GM21423 (cell line): ENCODE measurements around the gene VIPR2.
"Not testable (repeated sequence)": the region's sequence is repeated elsewhere in the genome, so short reads cannot be mapped to it uniquely, and the experiment has no call there.

Experiments used
- ATAC-seq: cut with Tn5 transposase; IDR thresholded peaks from one replicate; pipeline ENCODE4 v1.9.1; 2021; ENCODE audit warnings: mild to moderate bottlenecking, moderate library complexity; ENCODE audit not compliant: unreplicated experiment

VIPR2 gene

DNA sequence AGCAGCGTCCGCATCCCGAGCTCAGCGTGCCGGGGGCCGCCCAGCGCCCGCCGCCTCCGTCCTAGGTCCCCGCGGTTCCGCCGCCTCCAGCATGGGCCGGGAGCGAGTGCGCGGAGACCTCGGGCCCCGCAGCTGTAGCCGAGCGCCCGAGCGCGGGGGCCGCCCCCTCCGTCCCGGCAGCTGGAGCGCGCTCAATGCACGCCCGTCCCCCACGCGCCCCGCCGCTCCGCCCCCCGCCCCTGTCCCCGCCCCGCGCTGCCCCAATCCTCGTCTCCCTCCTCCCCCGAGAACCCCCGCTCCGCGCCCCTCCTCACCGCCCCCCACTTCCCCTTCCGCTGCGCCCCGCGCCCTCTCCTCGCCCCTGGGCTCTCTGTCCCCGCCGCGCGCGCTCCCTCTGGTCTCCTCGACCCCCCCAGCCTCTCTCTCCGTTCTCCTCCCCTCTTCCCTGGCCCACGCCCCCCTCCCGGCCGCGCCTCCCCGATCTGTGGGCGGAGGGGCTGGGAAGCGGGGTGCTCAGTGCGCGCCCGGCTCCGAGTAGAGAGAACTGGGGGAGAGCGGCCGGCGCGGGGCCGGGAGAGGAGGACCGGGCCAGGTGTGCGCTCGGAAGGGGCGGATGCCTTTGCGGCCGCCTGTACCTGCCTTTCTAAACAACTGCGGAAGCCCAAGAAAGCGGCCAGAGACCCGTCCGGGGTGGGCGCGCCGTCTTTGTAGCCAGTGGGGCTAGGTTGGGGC lies at the start of gene VIPR2:
Gene VIPR2 (minus strand): TSS at position 110 of the 732 bp plus-strand sequence. CDS start 96 bp downstream, at position 14.
- no peak for ATAC-seq

- ATAC-seq = no peak
These were observed 49.0 kb upstream of the VIPR2 start for GRCh38 chr7:159193543-159194090.

DNA sequence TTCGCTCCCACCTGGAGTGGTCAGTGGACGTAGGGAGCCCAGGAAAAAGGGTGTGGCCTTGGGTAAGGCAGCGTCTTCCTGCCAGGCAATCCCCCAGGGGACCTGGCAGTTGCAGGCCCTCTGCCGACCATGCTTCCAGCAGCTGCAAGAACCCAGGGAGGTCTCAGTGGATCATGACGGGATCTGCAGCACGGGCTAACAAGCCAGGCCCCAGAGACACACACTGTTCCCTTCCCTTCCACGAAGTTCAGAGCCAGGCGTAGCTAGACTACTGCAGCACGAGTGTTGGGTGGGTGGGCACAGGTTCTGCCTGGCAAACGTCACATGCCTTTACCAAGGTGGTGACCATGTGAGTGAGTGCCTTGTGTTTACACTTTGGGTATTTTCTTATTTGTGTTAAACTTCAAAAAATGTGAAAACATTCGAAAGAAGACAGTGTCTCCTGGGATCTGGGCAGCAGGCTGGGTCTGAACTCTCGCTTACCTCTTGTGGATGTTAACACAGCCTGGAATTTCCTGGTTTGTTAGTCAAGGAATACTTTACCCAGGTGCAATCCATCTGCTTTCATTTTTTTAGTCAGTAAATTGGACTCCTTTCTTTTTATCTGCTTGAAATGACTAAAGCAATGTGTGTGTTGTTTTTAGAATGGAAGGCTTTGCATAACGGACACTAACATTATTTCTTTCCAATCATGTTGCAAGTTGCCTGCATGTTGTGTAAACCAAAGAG lies 48.2 kb upstream of the VIPR2 start:
- ATAC-seq = no peak

GRCh38 chr7:159192013-159192412 lies 47.3 kb upstream of the VIPR2 start:
- ATAC-seq = no peak

DNA sequence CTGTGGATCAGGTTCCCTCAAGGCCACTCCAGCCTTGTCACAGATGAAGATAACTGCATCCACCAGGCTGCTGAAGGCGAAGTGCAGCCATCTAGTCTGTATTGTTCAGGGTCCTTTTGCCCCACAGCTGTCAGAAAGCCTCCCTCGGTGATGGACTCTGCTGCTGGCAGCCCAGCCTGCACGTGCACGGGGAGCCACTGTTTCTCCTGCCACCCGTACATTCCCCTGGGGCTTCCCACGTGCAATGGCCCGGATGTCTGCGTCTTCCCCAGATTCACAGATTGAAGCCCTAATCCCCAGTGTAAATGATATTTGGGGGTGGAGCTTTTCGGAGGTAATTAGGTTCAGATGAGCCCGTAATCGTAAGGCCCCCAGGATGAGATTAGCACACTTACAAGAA lies 46.6 kb upstream of the VIPR2 start:
- no peak for ATAC-seq

- ATAC-seq = no peak
These were observed 43.3 kb upstream of the VIPR2 start for GRCh38 chr7:159188011-159188410.

DNA sequence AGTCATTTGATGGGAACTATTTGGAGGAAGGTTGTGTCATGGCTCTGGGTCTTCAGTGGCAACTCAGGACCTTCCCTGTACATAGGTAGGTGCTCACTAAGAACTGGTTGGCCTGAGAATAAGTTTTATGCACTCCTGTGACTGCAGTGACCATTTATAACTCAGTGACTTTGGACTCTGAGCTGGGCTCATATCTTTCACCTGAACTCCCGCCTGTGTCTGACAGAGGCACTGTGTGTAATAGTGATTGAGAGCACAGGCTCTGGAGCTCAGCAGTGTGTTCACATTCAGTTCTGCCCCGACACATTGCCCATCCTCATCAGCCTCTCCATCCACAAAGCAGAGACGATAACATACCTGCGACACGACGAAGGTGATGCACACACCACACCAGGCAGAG lies 34.6 kb upstream of the VIPR2 start:
- ATAC-seq = no peak

DNA sequence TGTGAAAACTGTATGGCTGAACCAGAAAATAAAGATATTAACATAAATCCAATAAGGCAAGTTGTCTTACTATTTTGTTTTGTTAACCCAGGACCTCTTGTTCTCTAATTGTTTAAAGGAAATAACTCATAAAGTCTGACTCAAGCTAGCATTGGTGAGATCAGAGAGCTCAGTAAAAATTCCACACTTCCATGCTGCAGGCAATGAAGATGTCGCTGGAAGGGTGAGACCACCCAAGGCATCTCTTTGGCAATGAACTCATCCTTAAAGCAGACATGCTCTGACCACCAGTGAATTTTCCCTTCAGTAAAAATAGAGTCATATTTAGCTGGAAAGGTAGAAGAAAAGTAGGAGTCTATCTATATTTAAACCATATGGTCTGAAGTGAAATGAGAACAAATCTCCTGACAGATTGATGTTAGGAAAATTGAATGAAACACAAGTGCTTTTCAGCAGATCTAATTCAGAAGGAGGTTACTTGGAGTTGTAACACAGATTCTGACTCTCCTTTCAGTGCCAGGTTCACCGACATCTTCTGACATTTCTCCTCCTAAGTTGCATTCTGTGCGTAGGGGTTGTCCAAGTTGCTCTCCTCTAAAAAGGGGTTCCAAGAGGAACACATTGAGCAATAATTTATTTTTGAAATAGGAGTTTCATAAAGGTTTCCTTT lies 32.8 kb upstream of the VIPR2 start:
- ATAC-seq = no peak

- no peak for ATAC-seq
These were observed 31.1 kb upstream of the VIPR2 start for GRCh38 chr7:159175792-159176191.

DNA sequence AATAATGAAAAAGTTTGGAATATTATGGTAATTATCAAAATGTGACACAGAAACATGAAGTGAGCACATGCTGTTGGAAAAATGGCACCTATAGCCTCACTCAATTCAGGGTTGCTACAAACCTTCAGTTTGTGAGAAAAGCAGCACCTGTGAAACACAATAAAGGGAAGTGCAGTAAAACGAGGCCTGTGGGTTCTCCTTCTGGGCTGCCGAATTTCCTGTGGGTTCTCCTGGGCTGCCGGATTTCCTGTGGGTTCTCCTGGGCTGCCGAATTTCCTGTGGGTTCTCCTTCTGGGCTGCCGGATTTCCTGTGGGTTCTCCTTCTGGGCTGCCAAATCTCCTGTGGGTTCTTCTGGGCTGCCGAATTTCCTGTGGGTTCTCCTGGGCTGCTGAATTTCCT lies 30.4 kb upstream of the VIPR2 start:
- ATAC-seq = not testable (repeated sequence)

DNA sequence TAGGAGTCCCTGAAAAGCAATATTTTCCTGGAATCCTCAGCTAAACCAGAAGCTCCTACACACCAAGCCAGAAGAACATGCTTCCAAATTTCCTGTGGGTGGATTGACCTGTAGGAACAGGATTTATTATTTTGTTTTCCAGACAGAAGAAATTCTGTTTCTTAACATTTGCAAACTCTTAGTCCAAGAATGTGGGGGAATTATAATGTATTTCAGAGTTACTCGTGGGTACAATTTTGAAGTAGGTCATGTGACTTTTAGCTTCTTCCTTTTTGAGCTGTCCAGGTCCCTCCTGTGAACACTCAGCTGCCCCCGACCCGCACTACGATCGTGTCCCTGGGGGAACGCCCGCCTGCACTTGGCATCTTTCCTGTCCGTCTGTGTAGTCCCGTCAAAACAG lies 27.7 kb upstream of the VIPR2 start:
- no peak for ATAC-seq

DNA sequence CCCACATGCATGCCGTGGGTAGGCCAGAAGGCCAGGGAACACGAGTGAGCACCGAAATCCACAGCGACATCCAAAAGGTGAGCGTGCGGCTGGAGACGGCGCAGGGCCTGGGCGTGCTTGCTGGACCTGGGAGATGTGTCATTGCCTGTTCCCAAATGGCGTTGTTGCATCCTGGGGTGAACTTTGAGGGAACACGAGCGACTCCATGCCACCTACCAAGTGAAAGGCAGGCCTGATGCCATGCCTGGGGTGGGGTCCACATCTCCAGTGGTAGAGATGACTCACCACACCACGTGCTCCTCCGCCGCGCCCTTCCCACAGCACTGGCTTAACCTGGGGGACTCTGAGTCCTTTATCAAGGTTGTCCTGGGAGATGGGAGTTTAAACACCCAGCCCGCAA lies 24.7 kb upstream of the VIPR2 start:
- ATAC-seq = no peak

DNA sequence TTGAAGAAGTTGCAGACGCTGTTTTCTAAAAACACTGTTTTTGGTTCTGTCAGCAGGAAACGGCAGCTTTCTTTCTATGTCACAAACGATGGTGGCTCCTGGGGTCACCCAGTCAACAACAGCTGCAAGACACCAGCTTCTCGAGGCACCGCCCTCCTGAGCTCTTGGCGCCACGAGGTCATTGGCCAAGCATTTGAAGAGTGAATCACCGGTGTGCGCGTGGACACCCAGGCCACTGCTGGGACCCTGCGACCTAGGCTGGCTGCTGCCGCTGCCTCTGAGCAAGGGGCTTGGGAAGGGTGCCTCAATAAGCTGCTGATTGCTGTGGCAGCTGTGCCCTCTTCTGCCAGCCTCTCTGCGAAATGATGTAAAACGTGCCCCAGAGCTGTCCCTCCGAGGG lies 22.5 kb upstream of the VIPR2 start:
- ATAC-seq = no peak

- no peak for ATAC-seq
These were observed 21.9 kb upstream of the VIPR2 start for GRCh38 chr7:159166530-159166929.

DNA sequence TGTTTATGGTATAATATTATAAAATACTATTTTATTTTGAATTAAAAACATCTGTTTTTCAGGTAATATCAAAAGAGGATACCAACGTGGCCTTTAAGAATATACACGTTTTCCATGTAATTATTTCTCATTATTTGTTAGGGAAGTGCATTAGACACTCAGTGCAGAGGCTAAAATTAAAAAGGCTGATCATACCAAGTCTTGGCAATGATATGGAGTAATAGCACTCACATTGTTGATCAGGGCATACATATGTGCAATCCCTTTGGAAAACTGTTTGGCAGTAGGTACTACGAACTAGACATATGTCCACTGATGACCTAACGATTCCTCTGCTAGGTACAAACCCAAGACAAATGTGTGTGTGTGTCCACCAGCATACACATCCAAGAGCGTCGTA lies 20.7 kb upstream of the VIPR2 start:
- ATAC-seq = no peak

GRCh38 chr7:159163703-159164301 lies 19.1 kb upstream of the VIPR2 start:
- ATAC-seq = not testable (repeated sequence)

DNA sequence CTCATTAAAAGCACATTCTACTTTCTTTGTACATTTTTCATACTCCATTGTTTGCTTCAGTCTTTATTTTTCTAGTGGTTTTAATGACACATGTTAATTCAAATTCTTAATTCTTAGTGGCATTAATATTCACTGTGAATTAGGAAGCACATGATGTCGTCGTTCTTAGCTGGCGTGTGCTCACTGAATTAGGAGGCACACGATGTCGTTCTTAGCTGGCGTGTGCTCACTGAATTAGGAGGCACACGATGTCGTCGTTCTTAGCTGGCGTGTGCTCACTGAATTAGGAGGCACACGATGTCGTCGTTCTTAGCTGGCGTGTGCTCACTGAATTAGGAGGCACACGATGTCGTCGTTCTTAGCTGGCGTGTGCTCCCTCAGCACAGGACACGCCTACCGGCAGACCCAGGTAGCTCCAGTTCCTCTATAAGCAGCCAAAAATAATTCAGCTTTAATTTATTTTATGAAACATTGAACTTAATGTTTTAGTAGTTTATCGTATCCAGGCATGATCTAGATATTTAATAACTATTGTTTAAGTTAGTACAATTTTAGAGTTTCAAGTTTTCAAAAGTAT lies 17.5 kb upstream of the VIPR2 start:
- ATAC-seq = not testable (repeated sequence)

GRCh38 chr7:159160450-159160849 lies 15.8 kb upstream of the VIPR2 start:
- no peak for ATAC-seq

- ATAC-seq = no peak
These were observed 15.1 kb upstream of the VIPR2 start for GRCh38 chr7:159159731-159160130.

GRCh38 chr7:159158888-159159405 lies 14.3 kb upstream of the VIPR2 start:
- no peak for ATAC-seq
